GM23248 (cell line): ENCODE measurements around the gene XXYLT1. TPM values are rescaled to one million over a fixed set of nuclear protein-coding genes. Genes with fewer than 3 reads are reported as not detected.

Experiments
- DNase-seq: peaks from one replicate; pipeline ENCODE4 v3.0.0-alpha.2; 2015
- H2AFZ ChIP-seq: fragments of 200-600 bp; sonication (generic); 2 replicates; pipeline ENCODE4 v1.6.1; 2016; ENCODE audit warnings: antibody characterized with exemption
- H3F3A ChIP-seq: fragments of 200-600 bp; sonication (generic); 2 replicates; pipeline ENCODE4 v1.6.1; 2016; ENCODE audit warnings: mild to moderate bottlenecking, antibody characterized with exemption, mixed run types; ENCODE audit not compliant: insufficient read depth
- H3K27ac ChIP-seq: fragments of 200-600 bp; sonication (generic); 2 replicates; pipeline ENCODE4 v1.5.1; 2016; ENCODE audit warnings: mild to moderate bottlenecking
- H3K27me3 ChIP-seq: fragments of 200-600 bp; sonication (generic); replicated peaks from 2 replicates; pipeline ENCODE4 v1.6.1; 2016; ENCODE audit warnings: mild to moderate bottlenecking; ENCODE audit not compliant: insufficient read depth
- H3K36me3 ChIP-seq: fragments of 200-600 bp; sonication (generic); 2 replicates; pipeline ENCODE4 v1.6.1; 2016; ENCODE audit warnings: low read depth, mild to moderate bottlenecking
- H3K4me1 ChIP-seq: fragments of 200-600 bp; sonication (generic); 2 replicates; pipeline ENCODE4 v1.6.1; 2016; ENCODE audit warnings: mild to moderate bottlenecking; ENCODE audit not compliant: insufficient read depth
- H3K4me2 ChIP-seq: fragments of 200-600 bp; sonication (generic); one replicate; pipeline ENCODE4 v1.6.1; 2016; ENCODE audit warnings: mild to moderate bottlenecking; ENCODE audit not compliant: unreplicated experiment
- H3K4me3 ChIP-seq: fragments of 200-600 bp; sonication (generic); 2 replicates; pipeline ENCODE4 v1.5.1; 2016; ENCODE audit warnings: mild to moderate bottlenecking
- H3K79me2 ChIP-seq: fragments of 200-600 bp; sonication (generic); 2 replicates; pipeline ENCODE4 v1.6.1; 2016; ENCODE audit warnings: mild to moderate bottlenecking; ENCODE audit not compliant: insufficient read depth
- H3K9ac ChIP-seq: fragments of 200-600 bp; sonication (generic); 2 replicates; pipeline ENCODE4 v1.6.1; 2016; ENCODE audit warnings: mild to moderate bottlenecking
- H3K9me2 ChIP-seq: fragments of 200-600 bp; sonication (generic); 2 replicates; pipeline ENCODE4 v1.6.1; 2016; ENCODE audit warnings: mixed run types, mild to moderate bottlenecking, moderate library complexity; ENCODE audit not compliant: insufficient read depth
- H3K9me3 ChIP-seq: fragments of 200-600 bp; sonication (generic); one replicate; pipeline ENCODE4 v1.6.1; 2017; ENCODE audit warnings: low read depth
- H4K20me1 ChIP-seq: fragments of 200-600 bp; sonication (generic); 2 replicates; pipeline ENCODE4 v1.6.0; 2016; ENCODE audit not compliant: insufficient read depth
- EZH2 ChIP-seq: fragments of 200-600 bp; sonication (generic); IDR thresholded peaks from 2 replicates; pipeline ENCODE4 v1.6.1; 2018; ENCODE audit warnings: antibody characterized with exemption, mild to moderate bottlenecking; ENCODE audit not compliant: insufficient read depth, poor library complexity, severe bottlenecking
- EZH2phosphoT487 ChIP-seq: fragments of 200-600 bp; sonication (generic); IDR thresholded peaks from 2 replicates; pipeline ENCODE4 v1.6.1; 2018; ENCODE audit warnings: antibody characterized with exemption, moderate library complexity, mild to moderate bottlenecking, low read depth; ENCODE audit not compliant: insufficient read depth
- WGBS, 2 experiments: methylation state at CpG; one replicate each; pipeline ENCODE4 v1.1.6; 2015 to 2017; ENCODE audit warnings: low lambda C conversion rate in 2 of 2, low coverage in 1 of 2; ENCODE audit errors: missing lambda C conversion rate in 2 of 2; 5-methylcytosine and 5-hydroxymethylcytosine counted together
- in situ Hi-C: fragments of 300-500 bp; cut with MboI; formaldehyde crosslinking; loops from 2 replicates; pipeline ENCODE4 v1.15.0; 2020
- polyA plus RNA-seq: library from polyadenylated mRNA; unstranded; fragments of >200 nt; fragmentation: Nextera tagmentation; extraction: Ambion mirVana; gene quantifications from 2 replicates; pipeline ENCODE4 v1.2.1, GENCODE V29; 2016
- total RNA-seq: library from RNA; depleted of rRNA; stranded (reverse); fragments of >200 nt; shearing (Covaris generic); gene quantifications from 2 replicates; pipeline ENCODE4 v1.2.3, GENCODE V29; 2014

XXYLT1 gene
- total and polyA plus RNA-seq, 2 experiments from 2014 or later, result 22.8 to 44.7 TPM

DNA sequence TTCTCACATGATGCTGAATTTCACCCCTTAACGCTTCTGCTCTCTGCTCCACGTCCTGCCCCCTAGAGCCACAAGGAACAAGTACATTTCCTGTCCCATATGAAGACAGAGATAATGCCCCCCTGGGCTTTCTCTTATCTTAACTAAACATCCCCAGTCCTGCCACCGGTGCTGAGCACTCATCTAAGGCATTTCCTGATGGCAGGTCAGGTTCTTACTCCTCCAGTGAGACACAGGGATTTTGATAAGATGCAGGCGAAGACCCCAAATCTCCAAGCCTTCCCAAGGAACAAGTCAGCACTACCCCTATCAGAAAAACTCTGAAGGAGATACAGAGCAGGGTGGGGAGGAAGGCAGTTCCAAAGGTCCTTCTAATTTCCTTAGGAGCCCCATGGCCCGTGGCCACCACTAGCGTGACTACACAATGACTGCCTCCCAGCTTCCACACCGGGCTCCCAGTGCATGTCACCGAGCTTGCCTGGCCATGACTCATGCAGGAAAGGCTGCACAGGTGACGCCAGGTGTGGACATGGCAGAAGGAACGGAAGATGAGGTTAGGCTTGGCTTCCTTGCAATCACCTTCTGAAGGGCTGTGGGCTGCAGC lies 152.9 kb downstream of the XXYLT1 start:
- Histone ChIP-seq H3F3A (no peaks in the 10 kb centered on the region), H2AFZ (no peak overlapping the region), H3K9me2 (no peaks in the 10 kb centered on the region), H3K4me1 (no peaks in the 10 kb centered on the region), H3K4me3 (no peak overlapping the region), H3K27me3 (no peaks in the 10 kb centered on the region), H3K27ac (no peak overlapping the region), H3K36me3 (no peaks in the 10 kb centered on the region), H3K79me2 (no peaks in the 10 kb centered on the region), H3K4me2 (no peak overlapping the region), H3K9ac (no peak overlapping the region), H4K20me1 (no peaks in the 10 kb centered on the region), H3K9me3 (no peaks in the 10 kb centered on the region)
- no peak for TF ChIP-seq EZH2
- TF ChIP-seq EZH2phosphoT487, result no peak
- no peak for DNase-seq
- WGBS, 2 experiments, result 68 to 75% methylated on average over 10 of the region's 10 CpGs
- in situ Hi-C loops, result loop anchor here (25.0 kb wide), 1 partner anchor 394 kb away; no protein-coding TSS in a partner anchor

GRCh38 chr3:195116407-195117185 lies 154.4 kb downstream of the XXYLT1 start:
- H4K20me1 ChIP-seq, result no peaks in the 10 kb centered on the region
- H3K9me3 ChIP-seq, result no peaks in the 10 kb centered on the region
- in situ Hi-C loops, result loop anchor here (25.0 kb wide), 1 partner anchor 396 kb away; no protein-coding TSS in a partner anchor
- 89% methylated on average over 5 of the region's 5 CpGs for WGBS, 2 experiments
- H3K79me2 ChIP-seq, result no peaks in the 10 kb centered on the region
- no peaks in the 10 kb centered on the region for H3K4me1 ChIP-seq
- H3K9ac ChIP-seq, result no peak overlapping the region
- TF ChIP-seq EZH2 (no peak), EZH2phosphoT487 (no peak)
- DNase-seq, result no peak
- no peaks in the 10 kb centered on the region for H3F3A ChIP-seq
- H2AFZ ChIP-seq, result no peak overlapping the region
- H3K4me3 ChIP-seq, result no peak overlapping the region
- no peaks in the 10 kb centered on the region for H3K9me2 ChIP-seq
- no peaks in the 10 kb centered on the region for H3K36me3 ChIP-seq
- H3K27me3 ChIP-seq, result no peaks in the 10 kb centered on the region
- H3K27ac ChIP-seq, result no peak overlapping the region
- H3K4me2 ChIP-seq, result no peak overlapping the region

DNA sequence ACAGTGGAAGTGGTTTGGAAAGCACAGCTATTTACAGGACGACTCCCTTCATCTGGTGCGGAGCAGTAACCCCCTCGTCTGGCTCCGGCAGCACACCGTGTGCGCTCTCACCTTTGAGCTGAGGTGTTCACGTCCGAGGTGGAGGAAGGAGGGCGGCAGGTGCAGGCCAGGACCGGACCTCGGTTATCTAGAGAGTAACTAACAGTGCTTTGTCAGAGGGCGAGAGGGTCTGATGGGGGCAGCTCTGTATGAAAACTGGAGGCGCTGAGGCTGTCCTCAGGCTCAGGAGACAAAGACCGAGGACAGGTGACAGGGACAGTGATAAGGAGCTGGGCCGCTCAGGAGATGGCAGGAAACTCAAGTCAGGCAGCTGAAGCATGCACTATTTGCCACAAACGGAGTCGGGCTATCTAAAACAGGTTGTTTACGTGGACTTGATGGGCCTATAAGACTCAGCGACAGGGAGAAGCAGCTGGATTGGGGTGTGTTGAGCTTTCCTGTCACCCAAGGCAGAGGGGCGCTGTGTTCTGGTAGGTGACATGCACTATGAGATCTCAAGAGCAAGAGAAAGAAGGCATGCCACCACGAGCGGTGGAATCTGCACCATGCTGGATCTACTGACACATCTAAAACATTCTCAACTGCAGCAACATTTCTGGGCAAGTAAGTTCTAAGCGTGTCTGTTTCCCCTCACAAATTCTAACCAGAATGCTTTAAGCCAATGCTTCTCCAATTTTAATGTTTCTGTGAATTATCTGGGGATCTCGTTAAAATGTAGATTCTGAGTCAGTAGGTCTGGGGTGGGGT lies 155.2 kb downstream of the XXYLT1 start:
- TF ChIP-seq EZH2, result no peak
- no peak for TF ChIP-seq EZH2phosphoT487
- Histone ChIP-seq H4K20me1 (no peaks in the 10 kb centered on the region), H3F3A (no peaks in the 10 kb centered on the region), H3K27me3 (no peaks in the 10 kb centered on the region), H3K4me1 (no peaks in the 10 kb centered on the region), H3K4me2 (no peak overlapping the region), H3K9ac (no peak overlapping the region), H3K36me3 (no peaks in the 10 kb centered on the region), H3K9me2 (no peaks in the 10 kb centered on the region), H2AFZ (no peak overlapping the region), H3K79me2 (no peaks in the 10 kb centered on the region), H3K27ac (no peak overlapping the region), H3K9me3 (no peaks in the 10 kb centered on the region), H3K4me3 (no peak overlapping the region)
- in situ Hi-C loops, result loop anchor here (25.0 kb wide), 1 partner anchor 396 kb away; no protein-coding TSS in a partner anchor
- 90 to 96% methylated on average over 23 to 24 of the region's 24 CpGs for WGBS, 2 experiments
- DNase-seq, result no peak

GRCh38 chr3:195114786-195115599 lies 156.0 kb downstream of the XXYLT1 start:
- H3K4me1 ChIP-seq, result no peaks in the 10 kb centered on the region
- no peak overlapping the region for H3K9ac ChIP-seq
- H3K36me3 ChIP-seq, result no peaks in the 10 kb centered on the region
- TF ChIP-seq EZH2phosphoT487, result no peak
- TF ChIP-seq EZH2, result no peak
- H3K4me3 ChIP-seq, result no peak overlapping the region
- WGBS, 2 experiments, result 92 to 94% methylated on average over 31 of the region's 31 CpGs
- no peak overlapping the region for H3K27ac ChIP-seq
- H3K9me2 ChIP-seq, result no peaks in the 10 kb centered on the region
- H3K79me2 ChIP-seq, result no peaks in the 10 kb centered on the region
- DNase-seq, result no peak
- no peak overlapping the region for H2AFZ ChIP-seq
- H4K20me1 ChIP-seq, result no peaks in the 10 kb centered on the region
- in situ Hi-C loops, result loop anchor here (25.0 kb wide), 1 partner anchor 397 kb away; no protein-coding TSS in a partner anchor
- H3K27me3 ChIP-seq, result no peaks in the 10 kb centered on the region
- H3K4me2 ChIP-seq, result no peak overlapping the region
- no peaks in the 10 kb centered on the region for H3K9me3 ChIP-seq
- H3F3A ChIP-seq, result no peaks in the 10 kb centered on the region
